CD14-positive monocyte (primary cell): ENCODE data around the gene ADGB. TPM values are rescaled to one million over a fixed set of nuclear protein-coding genes. Genes with fewer than 3 reads are reported as not detected.
A peak's percentile ranks its signal among the peaks of the same experiment; 100 is the strongest.

Source experiments
- DNase-seq, 3 donors: peaks; one replicate each; pipeline ENCODE4 v3.0.0-alpha.2; 2011 to 2022
- H2AFZ ChIP-seq: 2 replicates; pipeline ENCODE4 v1.6.0; 2012; ENCODE audit warnings: mild to moderate bottlenecking, low read depth, low read length, inconsistent platforms; ENCODE audit not compliant: insufficient read depth, poor library complexity, severe bottlenecking
- H3K27ac ChIP-seq, 2 donors: 1 replicate in 1 of 2; 2 replicates in 1 of 2; pipeline ENCODE4 v1.5.1; 2012 to 2013; ENCODE audit warnings: low read length in 2 of 2, control low read depth in 1 of 2, inconsistent platforms in 1 of 2, low read depth in 1 of 2, mild to moderate bottlenecking in 1 of 2
- H3K27me3 ChIP-seq, 2 donors: one replicate each; pipeline versions ENCODE4 v1.6.0 to v1.6.1; 2011 to 2013; ENCODE audit warnings: low read length in 2 of 2; ENCODE audit not compliant: control insufficient read depth in 2 of 2, insufficient read depth in 2 of 2
- H3K36me3 ChIP-seq, 2 donors: replicated peaks in 1 of 2; 1 replicate in 1 of 2; 2 replicates in 1 of 2; pipeline versions ENCODE4 v1.5.1 to v1.6.1; 2012 to 2013; ENCODE audit warnings: low read length in 2 of 2, control low read depth in 1 of 2, inconsistent platforms in 1 of 2, mild to moderate bottlenecking in 1 of 2; ENCODE audit not compliant: insufficient read depth in 2 of 2, control insufficient read depth in 1 of 2
- H3K4me1 ChIP-seq, 2 donors: 1 replicate in 1 of 2; 2 replicates in 1 of 2; pipeline versions ENCODE4 v1.5.1 to v1.6.1; 2012 to 2013; ENCODE audit warnings: low read length in 2 of 2, control low read depth in 1 of 2, inconsistent platforms in 1 of 2, mild to moderate bottlenecking in 1 of 2, moderate library complexity in 1 of 2; ENCODE audit not compliant: insufficient read depth in 2 of 2, control insufficient read depth in 1 of 2
- H3K4me2 ChIP-seq: replicated peaks from 2 replicates; pipeline ENCODE3; 2012; ENCODE audit warnings: low read length, moderate library complexity, mild to moderate bottlenecking; ENCODE audit not compliant: poor library complexity, severe bottlenecking; ENCODE audit errors: extremely low read depth
- H3K4me3 ChIP-seq, 3 experiments: fragments of 200-600 bp in 1 of 3; sonication (generic) in 1 of 3; replicated peaks in 1 of 3; 1 replicate in 2 of 3; 2 replicates in 1 of 3; pipeline ENCODE4 v1.5.1; 2011 to 2013; ENCODE audit warnings: low read length in 3 of 3, mild to moderate bottlenecking in 3 of 3, control low read depth in 2 of 3, low read depth in 2 of 3, inconsistent platforms in 1 of 3, moderate library complexity in 1 of 3
- H3K79me2 ChIP-seq: 2 replicates; pipeline ENCODE4 v1.6.0; 2012; ENCODE audit warnings: mild to moderate bottlenecking, control low read depth, inconsistent platforms, low read length, moderate library complexity; ENCODE audit not compliant: insufficient read depth
- H3K9ac ChIP-seq: 2 replicates; pipeline ENCODE4 v1.6.0; 2017; ENCODE audit warnings: low read length, mild to moderate bottlenecking; ENCODE audit not compliant: insufficient read depth, poor library complexity, severe bottlenecking
- H3K9me3 ChIP-seq, 2 donors: replicated peaks in 1 of 2; 1 replicate in 1 of 2; 2 replicates in 1 of 2; pipeline versions ENCODE4 v1.5.1 to v1.6.1; 2012 to 2013; ENCODE audit warnings: low read length in 2 of 2, control low read depth in 1 of 2; ENCODE audit not compliant: control insufficient read depth in 1 of 2, insufficient read depth in 1 of 2
- H4K20me1 ChIP-seq: 2 replicates; pipeline ENCODE4 v1.6.0; 2012; ENCODE audit warnings: mild to moderate bottlenecking, low read length, control low read depth, moderate library complexity; ENCODE audit not compliant: insufficient read depth
- H3K27ac Mint-ChIP-seq, 7 donors: one replicate each; pipeline ENCODE4 v1.8.0; 2020; ENCODE audit warnings: mild to moderate bottlenecking in 7 of 7, mixed read lengths in 7 of 7, moderate library complexity in 6 of 7, inconsistent platforms in 2 of 7
- H3K27me3 Mint-ChIP-seq, 3 donors: one replicate each; pipeline ENCODE4 v1.8.0; 2021 to 2022; ENCODE audit warnings: low read depth in 3 of 3, mild to moderate bottlenecking in 3 of 3, mixed read lengths in 3 of 3, moderate library complexity in 3 of 3, inconsistent platforms in 1 of 3
- H3K36me3 Mint-ChIP-seq, 2 donors: one replicate each; pipeline ENCODE4 v1.8.0; 2020; ENCODE audit warnings: mixed read lengths in 2 of 2, inconsistent platforms in 1 of 2, mild to moderate bottlenecking in 1 of 2
- H3K4me1 Mint-ChIP-seq: one replicate; pipeline ENCODE4 v1.8.0; 2020; ENCODE audit warnings: mild to moderate bottlenecking, mixed read lengths
- H3K4me3 Mint-ChIP-seq, 2 donors: one replicate each; pipeline ENCODE4 v1.8.0; 2020; ENCODE audit warnings: mild to moderate bottlenecking in 2 of 2, mixed read lengths in 2 of 2, moderate library complexity in 1 of 2
- H3K9me3 Mint-ChIP-seq, 7 donors: one replicate each; pipeline ENCODE4 v1.8.0; 2020 to 2022; ENCODE audit warnings: mixed read lengths in 7 of 7, mild to moderate bottlenecking in 6 of 7, moderate library complexity in 6 of 7, inconsistent platforms in 2 of 7
- WGBS: methylation state at CpG from one replicate; pipeline ENCODE4 v1.1.5; 2013; ENCODE audit warnings: missing lambda C conversion rate; ENCODE audit not compliant: insufficient coverage; 5-methylcytosine and 5-hydroxymethylcytosine counted together
- intact Hi-C, 2 donors: fragments of 100-400 bp; cut with micrococcal nuclease; formaldehyde crosslinking; loops; one replicate each; pipeline versions ENCODE4 v1.15.0 to v1.15.1; 2023
- polyA plus RNA-seq, 3 donors: library from polyadenylated mRNA; depleted of rRNA in 1 of 3; unstranded in 2 of 3; stranded (reverse) in 1 of 3; fragments of 300-500 nt in 2 of 3; fragments of >200 nt in 1 of 3; fragmentation: Illumina TruSeq in 2 of 3; gene quantifications; 1 replicate in 2 of 3; 2 replicates in 1 of 3; pipeline ENCODE4 v1.2.3, GENCODE V29; 2012 to 2021
- TF ChIP-seq, protein P1 (sequence below): fragments of 200-600 bp; IDR thresholded peaks from one replicate; pipeline ENCODE4 v1.8.0; 2022; ENCODE audit warnings: antibody characterized with exemption, mild to moderate bottlenecking

Gene ADGB
- polyA plus RNA-seq, 3 donors: 0.01 TPM; not detected in 2

- Mint-ChIP-seq H3K27me3 (no peaks in the 10 kb centered on the region), H3K4me1 (peaks cover 69% of the 10 kb centered on the region), H3K36me3 (peaks cover 0 to 3% of the 10 kb centered on the region in 2 donors), H3K4me3 (peak overlapping the region in 1 of 2 donors; percentile 46), H3K27ac (peak overlapping the region; percentile 33 to 91 (median 84)), H3K9me3 (no peaks in the 10 kb centered on the region)
- peak; percentile 69 to 90 (median 89) for DNase-seq
- TF ChIP-seq, protein P1, sequence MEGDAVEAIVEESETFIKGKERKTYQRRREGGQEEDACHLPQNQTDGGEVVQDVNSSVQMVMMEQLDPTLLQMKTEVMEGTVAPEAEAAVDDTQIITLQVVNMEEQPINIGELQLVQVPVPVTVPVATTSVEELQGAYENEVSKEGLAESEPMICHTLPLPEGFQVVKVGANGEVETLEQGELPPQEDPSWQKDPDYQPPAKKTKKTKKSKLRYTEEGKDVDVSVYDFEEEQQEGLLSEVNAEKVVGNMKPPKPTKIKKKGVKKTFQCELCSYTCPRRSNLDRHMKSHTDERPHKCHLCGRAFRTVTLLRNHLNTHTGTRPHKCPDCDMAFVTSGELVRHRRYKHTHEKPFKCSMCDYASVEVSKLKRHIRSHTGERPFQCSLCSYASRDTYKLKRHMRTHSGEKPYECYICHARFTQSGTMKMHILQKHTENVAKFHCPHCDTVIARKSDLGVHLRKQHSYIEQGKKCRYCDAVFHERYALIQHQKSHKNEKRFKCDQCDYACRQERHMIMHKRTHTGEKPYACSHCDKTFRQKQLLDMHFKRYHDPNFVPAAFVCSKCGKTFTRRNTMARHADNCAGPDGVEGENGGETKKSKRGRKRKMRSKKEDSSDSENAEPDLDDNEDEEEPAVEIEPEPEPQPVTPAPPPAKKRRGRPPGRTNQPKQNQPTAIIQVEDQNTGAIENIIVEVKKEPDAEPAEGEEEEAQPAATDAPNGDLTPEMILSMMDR: no peak
- no peaks in the 10 kb centered on the region for H3K27me3 ChIP-seq
- H3K4me2 ChIP-seq: peak overlapping the region; percentile 71
- peak overlapping the region in 1 of 2 donors; percentile 52 for H3K27ac ChIP-seq
- no CpG with 5 or more reads among the region's 2 CpGs for WGBS
- intact Hi-C loops: loop anchor here (5.0 kb wide), 1 partner anchor 54 kb away; the partner anchor contains the start of gene RAB32 (in 2 of the 2)
- H2AFZ ChIP-seq: no peak overlapping the region
- no peaks in the 10 kb centered on the region for H3K9me3 ChIP-seq
- peaks cover 61 to 70% of the 10 kb centered on the region in 2 donors for H3K4me1 ChIP-seq
- no peak overlapping the region for H3K9ac ChIP-seq
- H4K20me1 ChIP-seq: no peaks in the 10 kb centered on the region
- no peaks in the 10 kb centered on the region for H3K36me3 ChIP-seq
- H3K4me3 ChIP-seq: peak overlapping the region in 1 of 3 experiments; percentile 63
- no peaks in the 10 kb centered on the region for H3K79me2 ChIP-seq
Observed at GRCh38 chr6:146595972-146596731, 2.6 kb upstream of the ADGB start.

- Histone ChIP-seq H3K9ac (no peak overlapping the region), H3K79me2 (no peaks in the 10 kb centered on the region), H3K9me3 (no peaks in the 10 kb centered on the region), H3K27ac (no peak overlapping the region), H3K4me2 (no peak overlapping the region), H4K20me1 (no peaks in the 10 kb centered on the region), H3K36me3 (no peaks in the 10 kb centered on the region), H3K27me3 (no peaks in the 10 kb centered on the region), H3K4me1 (peaks cover 28 to 31% of the 10 kb centered on the region in 2 donors), H3K4me3 (no peak overlapping the region), H2AFZ (no peak overlapping the region)
- H3K36me3 Mint-ChIP-seq: peaks cover 0 to 3% of the 10 kb centered on the region in 2 donors
- H3K9me3 Mint-ChIP-seq: no peaks in the 10 kb centered on the region
- intact Hi-C loops: no loop called here
- no CpG with 5 or more reads among the region's 4 CpGs for WGBS
- DNase-seq: no peak
- H3K27me3 Mint-ChIP-seq: no peaks in the 10 kb centered on the region
- peaks cover 29% of the 10 kb centered on the region for H3K4me1 Mint-ChIP-seq
- no peak overlapping the region for H3K4me3 Mint-ChIP-seq
- H3K27ac Mint-ChIP-seq: no peak overlapping the region
- TF ChIP-seq, protein P1: no peak
Observed at GRCh38 chr6:146601352-146601751, 2.6 kb downstream of the ADGB start.
